AG09319 (cell line): ENCODE results near the gene VWA2.

Experiments
- DNase-seq: peaks from one replicate; pipeline ENCODE4 v3.0.0-alpha.2; 2010; ENCODE audit warnings: low read depth; ENCODE audit errors: extremely low read depth
- CTCF ChIP-seq: IDR thresholded peaks from 2 replicates; pipeline ENCODE4 v1.5.1; 2011; ENCODE audit warnings: low read depth, mild to moderate bottlenecking, inconsistent platforms, low read length, moderate library complexity

The VWA2 gene

DNA sequence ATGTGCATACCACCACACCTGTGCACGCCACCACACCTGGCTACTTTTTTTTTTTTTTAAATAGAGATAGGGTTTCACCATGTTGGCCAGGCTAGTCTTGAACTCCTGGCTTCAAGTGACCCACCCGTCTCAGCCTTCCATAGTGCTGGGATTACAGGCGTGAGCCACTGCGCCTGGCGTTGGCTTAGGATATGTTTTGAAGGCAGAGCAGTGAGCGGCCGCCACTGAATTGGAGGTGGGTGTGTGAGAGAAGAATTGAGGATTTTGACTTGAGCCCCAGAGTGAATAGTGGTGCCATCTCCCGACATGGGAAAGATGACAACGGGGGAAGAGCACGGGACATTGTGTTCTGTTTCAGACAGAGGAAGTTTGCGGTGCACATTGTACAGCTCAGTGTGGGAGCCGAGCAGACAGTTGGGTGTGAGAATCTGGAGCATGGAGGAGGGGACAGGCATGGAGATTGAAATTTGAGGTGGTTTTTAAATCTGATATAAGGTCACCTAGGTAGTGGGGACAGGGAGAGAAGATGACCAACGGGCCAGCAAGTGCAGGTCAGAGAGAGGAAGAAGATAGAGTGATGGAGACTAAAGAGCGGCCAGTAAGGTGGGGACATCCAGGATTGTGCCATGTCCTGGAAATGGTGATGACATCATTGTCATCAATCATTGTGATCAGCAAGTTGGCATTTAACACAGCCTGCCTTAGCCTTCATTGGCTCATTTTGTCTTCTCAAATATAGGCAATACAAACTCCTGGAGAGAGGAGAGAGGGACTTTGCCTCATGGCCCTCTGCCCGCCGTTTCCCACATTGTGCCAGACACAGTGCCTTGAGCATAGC is 35.8 kb downstream of the VWA2 start:
- TF ChIP-seq CTCF = no peak

GRCh38 chr10:114276066-114276465 is 37.0 kb downstream of the VWA2 start:
- TF ChIP-seq CTCF = no peak
- DNase-seq = no peak

More for the DNA sequence above, 35.8 kb downstream of the VWA2 start:
- no peak for DNase-seq

GRCh38 chr10:114276671-114277070 is 37.6 kb downstream of the VWA2 start:
- DNase-seq = no peak
- TF ChIP-seq CTCF = no peak

DNA sequence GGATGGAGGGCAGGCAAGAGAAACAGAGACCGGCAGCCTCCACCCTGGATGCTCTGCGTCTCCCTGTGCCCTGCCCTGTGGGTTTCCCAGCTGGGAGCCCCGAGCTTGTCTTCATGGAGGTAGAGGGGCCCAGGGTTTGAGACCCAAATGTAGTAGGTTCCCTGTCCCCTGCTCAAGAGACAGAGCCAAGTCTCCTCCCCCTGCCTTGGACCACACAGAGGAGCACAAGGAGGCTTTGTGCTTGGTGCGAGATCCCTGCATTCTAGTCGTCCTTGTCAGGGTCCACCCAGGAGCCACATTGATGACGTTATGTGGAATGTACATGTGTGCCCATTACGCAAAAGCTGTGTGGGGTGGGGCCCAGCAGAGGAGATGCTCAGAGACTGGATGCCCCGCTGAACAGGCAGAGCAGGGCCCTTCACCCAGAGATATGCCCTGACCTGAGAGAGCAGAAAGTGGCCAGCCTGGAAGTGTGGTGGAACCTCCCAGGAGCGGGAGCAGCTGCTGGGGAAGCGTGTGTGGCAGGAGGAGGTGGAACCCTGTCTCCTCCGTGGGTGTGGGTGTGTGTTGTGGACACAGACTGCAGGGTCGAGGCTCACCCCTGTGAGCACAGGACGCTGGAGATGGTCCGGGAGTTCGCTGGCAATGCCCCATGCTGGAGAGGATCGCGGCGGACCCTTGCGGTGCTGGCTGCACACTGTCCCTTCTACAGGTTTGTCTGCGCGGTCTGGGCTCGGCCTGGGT is 39.3 kb downstream of the VWA2 start:
- DNase-seq = no peak
- no peak for TF ChIP-seq CTCF

GRCh38 chr10:114278884-114279191 is 39.8 kb downstream of the VWA2 start:
- no peak for DNase-seq
- no peak for TF ChIP-seq CTCF

GRCh38 chr10:114279289-114279688 is 40.2 kb downstream of the VWA2 start:
- no peak for DNase-seq
- TF ChIP-seq CTCF = no peak
